DOHH2 (cell line): ENCODE data around the gene CMIP.

ENCODE experiments used
- EZH2phosphoT487 ChIP-seq: fragments of 200-600 bp; sonication (generic); IDR thresholded peaks from 2 replicates; pipeline ENCODE4 v1.6.1; 2017; ENCODE audit warnings: borderline replicate concordance, mild to moderate bottlenecking, antibody characterized with exemption, low read length, moderate library complexity, mixed read lengths
- TF ChIP-seq, protein P1 (sequence below): fragments of 200-600 bp; sonication (generic); IDR thresholded peaks from one replicate; pipeline ENCODE4 v1.5.1; 2014; ENCODE audit warnings: antibody characterized with exemption, mild to moderate bottlenecking, low read depth, low read length; ENCODE audit not compliant: poor library complexity, severe bottlenecking

DNA sequence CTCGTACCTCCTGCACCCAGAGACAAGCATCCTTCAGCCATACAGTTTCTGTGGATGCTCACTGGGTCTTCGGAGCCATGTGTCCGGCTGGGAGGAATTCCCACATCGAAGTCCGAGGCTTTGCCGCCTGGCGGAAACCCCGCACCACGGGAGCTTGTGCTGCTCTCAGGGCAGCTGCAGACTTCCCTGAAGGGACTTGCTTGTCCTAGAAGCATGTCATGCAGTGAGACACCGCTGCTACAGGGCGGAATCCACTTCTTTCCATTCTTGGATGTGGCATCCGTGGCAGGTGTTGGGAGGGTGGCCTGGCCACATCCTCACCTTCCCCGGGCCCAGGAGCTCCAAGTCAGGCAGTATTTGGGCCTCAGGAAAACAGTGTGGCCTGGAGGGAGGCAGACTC lies 122.5 kb downstream of the CMIP start:
- TF ChIP-seq, protein P1, sequence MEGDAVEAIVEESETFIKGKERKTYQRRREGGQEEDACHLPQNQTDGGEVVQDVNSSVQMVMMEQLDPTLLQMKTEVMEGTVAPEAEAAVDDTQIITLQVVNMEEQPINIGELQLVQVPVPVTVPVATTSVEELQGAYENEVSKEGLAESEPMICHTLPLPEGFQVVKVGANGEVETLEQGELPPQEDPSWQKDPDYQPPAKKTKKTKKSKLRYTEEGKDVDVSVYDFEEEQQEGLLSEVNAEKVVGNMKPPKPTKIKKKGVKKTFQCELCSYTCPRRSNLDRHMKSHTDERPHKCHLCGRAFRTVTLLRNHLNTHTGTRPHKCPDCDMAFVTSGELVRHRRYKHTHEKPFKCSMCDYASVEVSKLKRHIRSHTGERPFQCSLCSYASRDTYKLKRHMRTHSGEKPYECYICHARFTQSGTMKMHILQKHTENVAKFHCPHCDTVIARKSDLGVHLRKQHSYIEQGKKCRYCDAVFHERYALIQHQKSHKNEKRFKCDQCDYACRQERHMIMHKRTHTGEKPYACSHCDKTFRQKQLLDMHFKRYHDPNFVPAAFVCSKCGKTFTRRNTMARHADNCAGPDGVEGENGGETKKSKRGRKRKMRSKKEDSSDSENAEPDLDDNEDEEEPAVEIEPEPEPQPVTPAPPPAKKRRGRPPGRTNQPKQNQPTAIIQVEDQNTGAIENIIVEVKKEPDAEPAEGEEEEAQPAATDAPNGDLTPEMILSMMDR, result no peak
- no peak for TF ChIP-seq EZH2phosphoT487
